Activated T-cell treated with anti-CD3 and anti-CD28 coated beads, Interleukin-2, amount 50 U/mL, for 1 hour (primary cell): ENCODE data around the gene SMARCA4.

ENCODE experiments used
- DNase-seq: peaks from one replicate; pipeline ENCODE4 v3.0.0-alpha.2; 2020

The SMARCA4 gene

DNA sequence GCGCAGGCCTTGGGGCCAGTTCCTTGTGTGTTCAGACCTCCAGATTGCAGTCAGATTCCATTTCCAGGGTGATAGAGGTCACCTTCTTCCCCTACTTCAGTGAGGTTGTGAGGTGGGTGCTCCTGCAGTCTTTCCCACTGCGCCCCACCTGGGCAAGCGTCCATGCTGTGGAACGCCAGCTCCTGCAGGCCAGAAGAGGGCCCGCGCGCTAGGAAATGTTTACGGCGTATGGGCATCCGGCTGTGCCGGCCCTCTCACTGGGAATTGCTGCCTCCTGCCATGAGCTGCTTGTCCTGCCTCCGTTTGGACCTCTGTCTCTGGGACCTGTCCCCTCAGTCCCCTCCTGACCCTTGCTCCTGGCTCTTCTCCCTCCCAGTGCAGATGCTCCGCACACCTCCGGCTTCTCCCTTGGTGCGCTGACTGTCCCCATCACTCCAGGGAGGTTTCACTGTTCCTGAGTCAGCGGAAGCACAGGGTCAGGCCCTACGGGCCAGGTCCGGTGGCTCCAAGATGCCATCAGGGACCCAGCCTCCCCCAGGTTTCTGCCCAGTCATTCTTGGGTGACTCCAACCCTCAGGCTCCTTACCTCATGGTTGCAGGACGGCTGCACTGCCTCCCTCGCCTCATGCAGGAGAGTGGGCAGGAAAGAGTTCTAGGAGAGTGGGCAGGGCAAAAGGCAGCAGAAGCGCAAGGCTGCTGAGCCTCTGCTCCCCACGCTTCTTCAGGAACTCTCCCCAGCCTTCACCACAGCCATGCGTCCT is 56.6 kb downstream of the SMARCA4 start:
- DNase-seq = no peak

DNA sequence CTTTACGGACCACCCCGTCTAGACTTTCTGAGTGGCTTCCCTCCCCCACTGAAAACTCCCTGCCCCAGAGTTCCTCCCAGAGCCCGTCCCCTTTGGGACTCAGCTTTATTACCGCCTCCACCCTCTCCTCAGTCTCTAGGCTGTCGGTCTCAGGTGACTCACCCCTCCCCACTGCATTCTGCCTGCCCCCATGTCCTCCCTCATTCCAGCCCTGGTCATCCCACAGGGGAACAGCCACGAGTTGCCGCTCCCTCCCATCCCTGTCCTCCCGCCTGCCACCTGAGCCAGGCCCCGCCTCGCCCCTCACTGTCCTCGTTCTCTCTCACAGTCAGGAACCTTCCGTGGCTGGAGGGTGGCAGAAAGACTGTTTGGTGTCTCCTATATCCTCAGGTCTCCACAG is 57.3 kb downstream of the SMARCA4 start:
- no peak for DNase-seq

- no peak for DNase-seq
These were observed 57.9 kb downstream of the SMARCA4 start for GRCh38 chr19:11018763-11019162.

DNA sequence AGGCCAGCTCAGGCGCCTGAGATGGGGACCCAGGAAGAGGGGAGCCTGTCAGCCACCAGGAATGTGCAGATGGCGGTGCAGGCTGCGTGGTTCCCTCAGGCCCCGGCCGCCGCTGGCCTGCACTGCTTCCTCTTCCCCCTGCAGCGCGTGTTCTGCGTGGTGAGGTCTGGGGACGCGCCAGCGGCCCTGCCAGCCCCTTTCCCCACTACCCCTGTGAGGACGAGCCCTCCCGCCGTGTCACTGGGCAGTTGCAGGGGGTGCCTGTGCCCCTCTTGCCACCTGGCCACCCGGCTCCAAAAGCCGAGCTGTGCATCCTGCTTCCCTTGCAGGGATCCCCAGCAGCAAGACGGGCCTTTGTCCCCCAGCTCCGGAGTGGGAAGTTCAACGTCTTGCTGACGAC is 58.4 kb downstream of the SMARCA4 start:
- DNase-seq = no peak

GRCh38 chr19:11019824-11020223 is 59.0 kb downstream of the SMARCA4 start:
- no peak for DNase-seq

DNA sequence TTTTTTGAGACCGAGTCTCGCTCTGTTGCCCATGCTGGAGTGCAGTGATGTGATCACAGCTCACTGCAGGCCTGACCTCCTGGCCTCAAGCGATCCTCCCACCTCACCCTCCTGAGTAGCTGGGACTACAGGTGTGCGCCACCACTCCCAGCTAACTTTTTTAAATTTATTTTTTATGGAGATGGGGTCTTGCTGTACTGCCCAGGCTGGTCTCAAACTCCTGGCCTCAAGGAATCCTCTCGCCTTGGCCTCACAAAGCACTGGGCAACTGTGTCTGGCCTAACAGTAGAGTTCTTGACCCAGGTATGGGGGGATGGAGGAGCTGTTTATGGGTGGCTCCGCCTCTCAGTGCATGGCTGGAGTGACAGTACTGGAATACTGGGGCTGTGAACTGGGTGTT is 59.6 kb downstream of the SMARCA4 start:
- DNase-seq = no peak

DNA sequence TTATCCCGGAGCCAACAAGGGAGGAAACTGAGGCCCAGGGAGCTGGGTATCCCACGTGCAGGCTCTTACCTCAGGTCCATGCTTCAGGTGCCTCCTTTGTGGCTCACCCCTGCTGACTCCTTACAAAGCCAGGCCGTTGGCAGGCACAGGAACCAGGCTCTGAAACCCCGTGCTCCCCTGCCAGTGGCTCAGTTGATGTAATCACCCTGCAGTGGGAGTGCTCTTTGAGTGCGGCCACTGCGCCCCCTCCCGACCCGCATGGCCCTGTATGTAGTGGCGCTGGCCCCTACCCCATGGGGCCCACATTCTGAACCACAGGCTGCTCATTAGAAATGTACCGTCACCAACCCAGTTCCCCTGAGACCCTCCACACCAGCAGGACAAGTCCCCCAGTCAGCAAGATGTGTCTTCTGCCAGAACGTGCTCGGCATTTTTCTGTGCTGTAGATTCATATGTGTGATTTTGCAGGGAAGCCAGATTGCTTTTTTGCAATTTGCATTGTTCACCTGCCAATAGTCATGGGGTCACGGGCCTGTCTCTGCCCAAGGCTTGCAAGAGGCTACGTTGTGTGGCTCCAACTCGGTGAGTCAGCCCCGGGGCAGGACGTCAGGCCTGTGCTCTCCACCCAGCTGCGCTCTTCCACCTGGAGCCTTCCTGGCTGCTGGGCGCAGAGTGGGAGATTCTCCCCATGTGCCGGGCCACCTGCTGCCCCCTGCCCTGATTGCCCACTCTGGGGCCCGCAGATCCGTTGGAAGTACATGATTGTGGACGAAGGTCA is 60.3 kb downstream of the SMARCA4 start:
- no peak for DNase-seq

DNA sequence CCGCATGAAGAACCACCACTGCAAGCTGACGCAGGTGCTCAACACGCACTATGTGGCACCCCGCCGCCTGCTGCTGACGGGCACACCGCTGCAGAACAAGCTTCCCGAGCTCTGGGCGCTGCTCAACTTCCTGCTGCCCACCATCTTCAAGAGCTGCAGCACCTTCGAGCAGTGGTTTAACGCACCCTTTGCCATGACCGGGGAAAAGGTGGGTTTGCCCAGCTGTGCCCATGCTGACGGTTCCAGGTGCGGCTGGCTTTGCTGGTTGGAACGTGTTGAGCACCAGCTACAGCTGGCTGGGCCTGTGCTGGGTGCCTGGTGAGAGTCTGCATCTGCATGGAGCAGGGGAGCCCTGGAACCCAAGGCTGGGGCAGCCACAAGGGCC is 60.9 kb downstream of the SMARCA4 start:
- DNase-seq = no peak

GRCh38 chr19:11023016-11023415 is 62.2 kb downstream of the SMARCA4 start:
- DNase-seq = no peak

DNA sequence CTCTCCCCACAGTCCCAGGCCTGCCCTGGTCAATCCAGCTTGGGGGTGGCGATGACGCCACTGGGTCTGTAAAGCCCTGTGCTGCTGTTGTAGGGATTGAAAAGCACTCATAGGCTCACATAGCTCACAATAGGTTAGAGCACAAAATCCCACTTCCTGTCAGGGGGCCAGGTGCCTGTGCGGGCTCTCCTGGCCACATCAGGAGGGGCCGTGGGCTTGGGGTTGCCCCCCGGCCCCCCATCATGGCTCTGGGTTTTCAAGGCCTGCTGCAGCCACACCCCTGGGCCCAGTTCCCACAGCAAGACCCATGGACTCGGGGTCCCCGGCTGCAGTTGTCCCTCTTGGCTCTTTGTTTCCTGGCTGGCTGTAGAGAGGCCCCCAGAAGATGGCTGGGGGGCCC is 62.9 kb downstream of the SMARCA4 start:
- DNase-seq = no peak

- no peak for DNase-seq
These were observed 63.4 kb downstream of the SMARCA4 start for GRCh38 chr19:11024259-11024658.

- no peak for DNase-seq
These were observed 64.2 kb downstream of the SMARCA4 start for GRCh38 chr19:11025006-11025405.

DNA sequence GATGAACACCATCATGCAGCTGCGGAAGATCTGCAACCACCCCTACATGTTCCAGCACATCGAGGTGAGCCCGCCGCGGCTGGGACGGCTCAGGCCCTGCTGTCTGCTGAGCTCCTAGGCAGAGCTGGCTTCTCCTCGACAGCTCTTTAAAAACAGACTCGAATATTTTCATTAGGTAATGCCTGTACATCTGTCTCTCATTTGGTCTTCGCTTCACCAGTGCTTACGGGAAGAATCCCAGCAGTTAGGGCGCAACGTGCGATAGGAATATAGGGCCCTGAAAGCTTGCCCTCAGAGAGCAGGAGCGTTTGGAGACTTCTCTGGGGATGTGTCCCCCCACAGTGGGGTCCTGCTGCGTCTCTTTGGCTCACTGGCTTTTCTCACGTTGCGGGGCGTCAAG is 64.6 kb downstream of the SMARCA4 start:
- DNase-seq = no peak

DNA sequence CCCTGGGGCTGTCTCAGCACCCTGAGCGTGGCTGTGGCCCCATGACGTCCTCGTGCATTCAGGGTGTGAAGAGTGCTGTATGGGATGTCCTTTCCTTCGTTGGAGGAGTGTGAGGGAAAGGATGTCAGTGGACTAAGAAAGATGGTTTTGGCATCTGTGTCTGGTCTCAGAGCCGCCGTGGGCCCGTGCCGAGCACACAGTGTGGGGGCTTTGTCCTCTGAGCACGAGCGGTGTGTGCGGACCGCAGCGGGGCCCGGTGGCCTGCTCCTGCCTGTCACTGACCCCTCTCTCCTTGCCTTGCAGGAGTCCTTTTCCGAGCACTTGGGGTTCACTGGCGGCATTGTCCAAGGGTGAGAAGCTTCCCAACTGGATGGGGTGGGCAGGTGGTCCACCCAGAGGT is 65.2 kb downstream of the SMARCA4 start:
- DNase-seq = no peak

DNA sequence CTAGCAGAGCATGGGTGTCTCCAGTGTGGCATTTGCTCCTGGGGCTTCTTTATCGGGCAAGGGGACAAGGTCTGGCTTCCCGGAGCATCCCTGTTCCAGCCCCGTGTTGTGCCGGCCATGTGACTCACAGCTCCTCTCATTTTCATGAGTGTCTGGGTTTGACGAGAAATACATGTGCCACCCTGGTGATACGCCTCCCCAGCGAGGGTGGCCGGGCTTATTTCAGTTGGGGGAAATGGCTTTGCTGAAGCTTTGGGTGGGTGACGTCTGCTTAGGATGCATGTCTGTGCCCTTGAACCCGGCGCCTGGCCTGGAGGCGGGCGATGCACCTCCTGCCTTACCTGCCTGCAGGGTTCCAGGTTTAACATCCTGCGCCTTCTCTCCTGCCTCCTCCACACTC is 66.6 kb downstream of the SMARCA4 start:
- no peak for DNase-seq

DNA sequence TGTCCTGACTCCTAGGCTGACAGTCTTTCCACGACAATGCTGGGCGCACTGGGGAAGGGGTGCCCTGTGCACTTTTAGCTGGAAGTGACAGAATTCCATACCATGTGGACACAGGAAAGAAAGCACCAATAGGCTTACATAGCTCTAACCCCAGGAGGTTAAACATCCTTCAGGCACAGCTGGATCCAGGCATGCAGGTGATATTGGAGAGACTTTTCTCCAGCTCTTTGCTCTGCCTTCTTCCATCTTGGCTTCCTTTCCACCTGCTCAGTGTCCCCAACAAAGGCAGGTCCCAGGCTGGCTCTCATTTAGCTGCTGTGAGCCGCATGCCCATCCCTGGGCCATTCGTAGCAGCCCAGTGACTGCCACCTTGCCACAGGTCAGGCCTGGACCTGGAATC is 67.3 kb downstream of the SMARCA4 start:
- no peak for DNase-seq

DNA sequence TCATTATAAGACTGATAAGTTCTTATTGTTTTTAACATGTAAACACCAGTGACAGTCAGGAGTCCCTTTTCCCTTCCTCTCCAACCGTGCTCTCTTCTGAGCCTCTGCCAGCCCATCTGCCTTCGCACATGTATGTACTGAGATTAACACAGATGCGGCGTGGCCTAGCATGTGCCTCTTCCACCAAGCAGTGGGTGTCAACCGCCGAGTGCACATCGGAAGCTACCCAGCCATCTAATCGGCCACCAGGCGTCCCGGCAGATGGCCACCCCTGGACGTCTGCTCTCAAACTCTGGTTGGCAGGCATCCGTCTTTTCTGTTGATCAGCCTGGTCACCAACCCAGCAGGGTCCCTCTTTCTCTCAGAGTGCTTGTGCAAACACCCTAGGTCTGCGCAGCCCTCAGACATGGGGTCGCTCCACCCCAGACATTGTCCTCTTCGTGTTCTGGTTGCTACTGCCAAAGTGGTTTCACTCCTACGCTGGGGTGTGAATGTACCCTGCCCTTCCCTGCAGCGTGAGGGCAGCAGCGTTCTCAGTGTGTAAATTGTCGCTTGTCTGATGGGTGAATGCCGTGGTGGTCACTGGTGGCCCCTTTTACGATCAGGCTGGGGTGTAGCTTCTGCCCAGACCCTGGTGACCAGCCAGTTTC is 70.7 kb downstream of the SMARCA4 start:
- no peak for DNase-seq

- no peak for DNase-seq
These were observed 72.4 kb downstream of the SMARCA4 start for GRCh38 chr19:11033251-11033650.

GRCh38 chr19:11033763-11034162 is 72.9 kb downstream of the SMARCA4 start:
- no peak for DNase-seq

DNA sequence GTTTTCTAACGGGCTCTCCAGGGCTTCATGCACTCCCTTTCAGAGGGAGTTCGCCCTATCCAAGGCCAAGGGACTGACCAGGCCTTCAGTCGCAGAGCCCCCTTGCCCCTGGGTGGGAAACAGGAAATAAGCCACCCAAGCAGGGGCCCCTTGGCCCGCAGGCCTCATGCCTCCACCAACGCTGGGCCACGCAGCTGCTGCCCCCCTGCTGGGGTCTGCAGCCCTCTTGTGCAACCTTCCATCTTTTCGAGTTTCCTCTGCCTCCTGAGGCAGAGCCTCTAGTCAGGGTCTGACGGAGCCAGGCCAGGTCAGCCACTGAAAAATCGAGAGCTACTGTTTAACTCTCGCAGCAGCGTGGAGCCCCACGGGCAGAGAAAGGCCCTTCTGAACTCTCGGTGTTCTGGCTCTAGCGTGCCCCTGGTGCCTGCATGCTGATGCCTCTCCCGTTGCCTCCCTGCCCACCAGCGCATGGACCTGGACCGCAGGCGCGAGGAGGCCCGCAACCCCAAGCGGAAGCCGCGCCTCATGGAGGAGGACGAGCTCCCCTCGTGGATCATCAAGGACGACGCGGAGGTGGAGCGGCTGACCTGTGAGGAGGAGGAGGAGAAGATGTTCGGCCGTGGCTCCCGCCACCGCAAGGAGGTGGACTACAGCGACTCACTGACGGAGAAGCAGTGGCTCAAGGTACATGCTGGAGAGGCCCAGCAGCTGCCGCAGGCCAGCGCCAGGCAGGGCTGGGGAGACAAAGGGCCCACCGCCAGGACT is 73.8 kb downstream of the SMARCA4 start:
- no peak for DNase-seq

DNA sequence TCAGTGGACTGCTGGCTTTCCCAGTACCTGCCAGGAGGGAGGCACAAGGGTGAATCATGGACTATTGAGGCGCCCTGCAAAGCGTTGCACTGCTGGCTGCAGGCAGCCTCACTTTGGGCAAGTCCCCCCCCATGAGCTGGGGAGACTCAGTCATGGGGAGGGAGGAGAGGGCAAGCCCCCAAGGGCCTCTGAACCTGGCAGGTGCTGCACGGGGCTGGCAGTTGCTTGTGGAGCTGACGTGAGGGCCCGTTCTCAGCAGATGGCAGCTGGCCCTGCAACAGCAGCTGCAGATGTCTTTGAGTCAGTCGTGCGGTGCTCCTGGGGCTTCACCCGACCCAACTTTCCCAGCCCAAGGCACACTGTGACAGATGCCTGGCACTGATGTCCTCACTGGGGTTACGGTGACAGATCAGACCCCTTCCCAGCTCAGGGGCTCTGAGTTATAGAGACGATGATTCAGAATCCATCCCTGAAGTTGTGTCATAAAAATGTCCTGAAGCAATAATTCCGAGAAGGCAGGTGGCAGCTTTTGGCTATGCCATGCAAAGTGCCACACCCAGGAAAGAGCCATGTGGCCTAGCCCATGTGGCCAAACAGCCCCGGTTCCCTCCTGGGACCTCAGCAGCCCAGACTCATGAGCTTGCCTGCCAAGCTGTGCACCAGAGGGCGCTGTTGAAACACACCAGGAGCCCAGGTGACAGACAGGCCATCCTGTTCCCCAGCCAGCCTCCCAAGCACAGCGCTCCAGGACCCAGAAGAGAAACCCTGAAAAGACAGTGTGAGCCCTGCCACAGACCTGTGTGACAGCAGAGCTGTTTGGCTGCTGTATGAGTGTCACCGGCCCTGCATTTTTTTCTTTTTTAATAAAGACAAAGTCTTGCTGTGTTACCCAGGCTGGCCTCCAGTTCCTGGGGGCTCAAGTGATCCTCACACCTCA is 74.9 kb downstream of the SMARCA4 start:
- DNase-seq = peak; percentile 87

- DNase-seq = no peak
These were observed 77.7 kb downstream of the SMARCA4 start for GRCh38 chr19:11038511-11038910.
